ENCODE measurements around the gene LRRTM4. TPM values are rescaled to one million over a fixed set of nuclear protein-coding genes. Genes with fewer than 3 reads are reported as not detected.

LRRTM4 gene
- total RNA-seq, 1 experiment from 2014 or later, result 12.0 TPM

- Histone ChIP-seq H4K20me1 (ENCODE audit: control insufficient read depth, insufficient read depth, insufficient read length) (no peaks in the 10 kb centered on the region), H3K4ac (ENCODE audit: low read depth, low read length) (no peak overlapping the region), H3T11ph (ENCODE audit: low read length) (no peak overlapping the region), H4K8ac (replicated peaks; ENCODE audit: insufficient read length, low read depth, low read length) (no peak overlapping the region), H2BK12ac (ENCODE audit: insufficient read length, low read depth, low read length) (no peak overlapping the region), H3K27ac (ENCODE audit: insufficient read length, low read depth, low read length) (no peak overlapping the region), H3K23me2 (ENCODE audit: insufficient read length, low read depth, low read length, poor library complexity, severe bottlenecking) (no peaks in the 10 kb centered on the region), H3K56ac (ENCODE audit: insufficient read length, low read depth, low read length) (no peak overlapping the region), H2BK20ac (ENCODE audit: low read depth, low read length, poor library complexity, severe bottlenecking) (no peak overlapping the region), H3K4me2 (ENCODE audit: insufficient read depth, insufficient read length, low read length) (no peak overlapping the region), H3K18ac (ENCODE audit: insufficient read length, low read depth, low read length) (no peak overlapping the region), H2AFZ (ENCODE audit: low read length) (no peak overlapping the region), H3K27me3 (ENCODE audit: insufficient read depth, low read length) (no peaks in the 10 kb centered on the region), H3K9ac (ENCODE audit: extremely low read depth, insufficient read length, low read length) (no peak overlapping the region), H3K79me2 (ENCODE audit: insufficient read depth, low read length) (no peaks in the 10 kb centered on the region), H2BK15ac (ENCODE audit: low read depth, low read length) (no peak overlapping the region), H3K14ac (ENCODE audit: insufficient read depth, low read length) (no peak overlapping the region), H4K5ac (ENCODE audit: insufficient read length, low read depth, low read length) (no peak overlapping the region), H3K9me3 (ENCODE audit: control insufficient read depth, low read depth, low read length) (no peaks in the 10 kb centered on the region), H2AK5ac (ENCODE audit: insufficient read length, low read length) (no peak overlapping the region), H4K91ac (ENCODE audit: insufficient read length, low read depth, low read length) (no peak overlapping the region), H2BK5ac (ENCODE audit: insufficient read length, low read length) (no peak overlapping the region), H3K4me1 (ENCODE audit: insufficient read depth, low read length) (no peaks in the 10 kb centered on the region), H3K23ac (ENCODE audit: insufficient read length, low read depth, low read length) (no peak overlapping the region), H2BK120ac (ENCODE audit: low read depth, low read length, poor library complexity, severe bottlenecking) (no peak overlapping the region), H3K79me1 (ENCODE audit: insufficient read depth, low read depth, low read length, poor library complexity, severe bottlenecking) (no peaks in the 10 kb centered on the region)
- TF ChIP-seq, protein P1, sequence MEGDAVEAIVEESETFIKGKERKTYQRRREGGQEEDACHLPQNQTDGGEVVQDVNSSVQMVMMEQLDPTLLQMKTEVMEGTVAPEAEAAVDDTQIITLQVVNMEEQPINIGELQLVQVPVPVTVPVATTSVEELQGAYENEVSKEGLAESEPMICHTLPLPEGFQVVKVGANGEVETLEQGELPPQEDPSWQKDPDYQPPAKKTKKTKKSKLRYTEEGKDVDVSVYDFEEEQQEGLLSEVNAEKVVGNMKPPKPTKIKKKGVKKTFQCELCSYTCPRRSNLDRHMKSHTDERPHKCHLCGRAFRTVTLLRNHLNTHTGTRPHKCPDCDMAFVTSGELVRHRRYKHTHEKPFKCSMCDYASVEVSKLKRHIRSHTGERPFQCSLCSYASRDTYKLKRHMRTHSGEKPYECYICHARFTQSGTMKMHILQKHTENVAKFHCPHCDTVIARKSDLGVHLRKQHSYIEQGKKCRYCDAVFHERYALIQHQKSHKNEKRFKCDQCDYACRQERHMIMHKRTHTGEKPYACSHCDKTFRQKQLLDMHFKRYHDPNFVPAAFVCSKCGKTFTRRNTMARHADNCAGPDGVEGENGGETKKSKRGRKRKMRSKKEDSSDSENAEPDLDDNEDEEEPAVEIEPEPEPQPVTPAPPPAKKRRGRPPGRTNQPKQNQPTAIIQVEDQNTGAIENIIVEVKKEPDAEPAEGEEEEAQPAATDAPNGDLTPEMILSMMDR (conservative IDR thresholded peaks at IDR 0.05), result no peak
- WGBS (ENCODE audit: extremely low coverage, insufficient read length, low lambda C conversion rate), result no CpG with 5 or more reads among the region's 5 CpGs
- Mint-ChIP-seq H3K4me3 (no peak overlapping the region), H3K36me3 (ENCODE audit: insufficient read depth in 1 of 3, low read depth in 3 of 3) (peaks cover 0 to 4% (median 0%) of the 10 kb centered on the region in 3 experiments; a peak in 1 of 7 replicates), H3K27me3 (ENCODE audit: low read depth) (no peaks in the 10 kb centered on the region), H3K9me3 (no peaks in the 10 kb centered on the region), H3K4me1 (peaks cover 0 to 4% of the 10 kb centered on the region in 2 experiments; a peak in 1 of 4 replicates), H3K27ac (no peak overlapping the region)
- no peak for DNase-seq
These were observed 207.5 kb downstream of the LRRTM4 start for GRCh38 chr2:77314721-77315120.
